GM21717 (cell line): ENCODE data around the gene HDAC7.

Experiments used
- ATAC-seq: cut with Tn5 transposase; IDR thresholded peaks from one replicate; pipeline ENCODE4 v1.9.1; 2021; ENCODE audit warnings: mild to moderate bottlenecking, moderate library complexity; ENCODE audit not compliant: unreplicated experiment

Gene HDAC7

GRCh38 chr12:47782372-47782770 lies 37.3 kb downstream of the HDAC7 start:
- ATAC-seq: no peak

GRCh38 chr12:47781479-47782371 lies 38.0 kb downstream of the HDAC7 start:
- no peak for ATAC-seq

- no peak for ATAC-seq
Measured at GRCh38 chr12:47779943-47780504, 39.7 kb downstream of the HDAC7 start.

- peak; percentile 66 for ATAC-seq
Measured at GRCh38 chr12:47779301-47779942, 40.3 kb downstream of the HDAC7 start.

- ATAC-seq: no peak
Measured at GRCh38 chr12:47778881-47779280, 40.8 kb downstream of the HDAC7 start.

GRCh38 chr12:47777741-47778558 lies 41.8 kb downstream of the HDAC7 start:
- ATAC-seq: no peak

- no peak for ATAC-seq
Measured at GRCh38 chr12:47777151-47777550, 42.6 kb downstream of the HDAC7 start.

GRCh38 chr12:47776471-47777143 lies 43.1 kb downstream of the HDAC7 start:
- no peak for ATAC-seq

- no peak for ATAC-seq
Measured at GRCh38 chr12:47775100-47775911, 44.4 kb downstream of the HDAC7 start.

- no peak for ATAC-seq
Measured at GRCh38 chr12:47774663-47775062, 45.0 kb downstream of the HDAC7 start.

GRCh38 chr12:47773858-47774580 lies 45.7 kb downstream of the HDAC7 start:
- ATAC-seq: no peak

GRCh38 chr12:47773062-47773857 lies 46.4 kb downstream of the HDAC7 start, which contains the start of gene SLC48A1:
SLC48A1 (plus strand) TSS chr12:47773238; CDS start chr12:47773305, 67 bp downstream.
- ATAC-seq: peak; percentile 77

GRCh38 chr12:47772738-47773061 lies 47.0 kb downstream of the HDAC7 start:
- no peak for ATAC-seq

GRCh38 chr12:47772094-47772660 lies 47.5 kb downstream of the HDAC7 start:
- ATAC-seq: no peak

GRCh38 chr12:47771304-47771703 lies 48.4 kb downstream of the HDAC7 start:
- ATAC-seq: no peak

- ATAC-seq: no peak
Measured at GRCh38 chr12:47770086-47770726, 49.5 kb downstream of the HDAC7 start.
